GM21390 (cell line): ENCODE measurements around the gene CLEC16A.
"Not testable (repeated sequence)": the region's sequence is repeated elsewhere in the genome, so short reads cannot be mapped to it uniquely, and the experiment has no call there.

Source experiments
- ATAC-seq: cut with Tn5 transposase; IDR thresholded peaks from one replicate; pipeline ENCODE4 v1.9.1; 2021; ENCODE audit not compliant: unreplicated experiment

CLEC16A gene

GRCh38 chr16:10925285-10925684 is 19.1 kb upstream of the CLEC16A start:
- not testable (repeated sequence) for ATAC-seq

- ATAC-seq, result no peak
These were observed 18.3 kb upstream of the CLEC16A start for GRCh38 chr16:10926094-10926493.

GRCh38 chr16:10926867-10927266 is 17.5 kb upstream of the CLEC16A start:
- ATAC-seq, result no peak

GRCh38 chr16:10927497-10928112 is 16.8 kb upstream of the CLEC16A start:
- ATAC-seq, result no peak

GRCh38 chr16:10929097-10929496 is 15.3 kb upstream of the CLEC16A start:
- ATAC-seq, result not testable (repeated sequence)

GRCh38 chr16:10929853-10930754 is 14.3 kb upstream of the CLEC16A start:
- no peak for ATAC-seq

GRCh38 chr16:10930755-10931093 is 13.6 kb upstream of the CLEC16A start:
- no peak for ATAC-seq

GRCh38 chr16:10931134-10931533 is 13.2 kb upstream of the CLEC16A start:
- no peak for ATAC-seq

- no peak for ATAC-seq
These were observed 12.3 kb upstream of the CLEC16A start for GRCh38 chr16:10931977-10932632.

- ATAC-seq, result no peak
These were observed 11.2 kb upstream of the CLEC16A start for GRCh38 chr16:10932959-10933710.

GRCh38 chr16:10933865-10934264 is 10.5 kb upstream of the CLEC16A start:
- ATAC-seq, result no peak

- ATAC-seq, result no peak
These were observed 9.8 kb upstream of the CLEC16A start for GRCh38 chr16:10934325-10935107.

- ATAC-seq, result no peak
These were observed 9.0 kb upstream of the CLEC16A start for GRCh38 chr16:10935226-10935915.

- no peak for ATAC-seq
These were observed 7.9 kb upstream of the CLEC16A start for GRCh38 chr16:10936272-10936984.

- ATAC-seq, result no peak
These were observed 7.1 kb upstream of the CLEC16A start for GRCh38 chr16:10937068-10937859.

GRCh38 chr16:10938321-10938720 is 6.0 kb upstream of the CLEC16A start:
- no peak for ATAC-seq

- ATAC-seq, result no peak
These were observed 5.3 kb upstream of the CLEC16A start for GRCh38 chr16:10938796-10939648.
